Testis (tissue), 2 donors: ENCODE data around the gene CSMD2.

Source experiments
- CTCF ChIP-seq, 3 experiments: fragments of 450-650 bp in 2 of 3; fragments of 200-600 bp in 1 of 3; sonication (generic) in 1 of 3; IDR thresholded peaks; one replicate each; pipeline ENCODE4 v1.5.1; 2016 to 2019; ENCODE audit warnings: antibody characterized with exemption in 3 of 3, mild to moderate bottlenecking in 2 of 3, moderate library complexity in 1 of 3
- POLR2A ChIP-seq: fragments of 450-650 bp; IDR thresholded peaks from one replicate; pipeline ENCODE4 v1.6.1; 2017; ENCODE audit warnings: antibody characterized with exemption, mild to moderate bottlenecking, moderate library complexity

DNA sequence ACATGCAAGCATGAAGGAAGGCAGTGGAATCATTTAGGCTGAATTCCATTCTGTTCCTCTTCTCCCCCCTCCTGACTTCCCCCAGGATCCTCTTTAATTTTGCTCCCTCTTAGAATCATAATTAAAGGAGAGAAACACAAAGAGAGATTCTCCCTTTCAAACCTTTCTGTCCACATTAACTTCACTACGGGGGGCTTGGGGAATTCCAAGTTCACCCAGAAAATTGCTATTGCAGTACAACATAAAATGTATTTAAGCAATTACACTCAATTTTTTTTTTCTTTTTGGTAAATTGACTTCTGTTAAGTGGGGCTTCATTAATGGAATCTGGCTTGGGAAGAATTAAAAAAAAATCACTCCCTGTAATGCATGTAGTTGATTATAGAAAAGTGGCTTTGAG is 314.5 kb downstream of the CSMD2 start:
- TF ChIP-seq POLR2A (no peak), CTCF (IDR thresholded peaks at IDR 0.05) (no peak)
